DMS79 treated with DMSO at 0.1 percent for 48 hours (cell line): ENCODE data around the gene QKI.
"Not testable (repeated sequence)": the region's sequence is repeated elsewhere in the genome, so short reads cannot be mapped to it uniquely, and the experiment has no call there.

ENCODE experiments used
- DNase-seq: peaks from one replicate; lab custom pipeline; 2025; lab: John Stamatoyannopoulos, UW

Gene QKI

GRCh38 chr6:163439997-163440396 is 25.5 kb downstream of the QKI start:
- DNase-seq = no peak

GRCh38 chr6:163442336-163442735 is 27.8 kb downstream of the QKI start:
- DNase-seq = no peak

- DNase-seq = no peak
Observed at GRCh38 chr6:163444077-163444476, 29.6 kb downstream of the QKI start.

- no peak for DNase-seq
Observed at GRCh38 chr6:163446549-163446948, 32.0 kb downstream of the QKI start.

GRCh38 chr6:163449076-163449475 is 34.6 kb downstream of the QKI start:
- no peak for DNase-seq

GRCh38 chr6:163454425-163454824 is 39.9 kb downstream of the QKI start:
- no peak for DNase-seq

- DNase-seq = no peak
Observed at GRCh38 chr6:163455552-163455951, 41.0 kb downstream of the QKI start.

- no peak for DNase-seq
Observed at GRCh38 chr6:163457637-163458561, 43.4 kb downstream of the QKI start.

GRCh38 chr6:163459007-163459406 is 44.5 kb downstream of the QKI start:
- no peak for DNase-seq

GRCh38 chr6:163459536-163459935 is 45.0 kb downstream of the QKI start:
- no peak for DNase-seq

GRCh38 chr6:163460307-163460782 is 45.8 kb downstream of the QKI start:
- no peak for DNase-seq

GRCh38 chr6:163461696-163462095 is 47.2 kb downstream of the QKI start:
- DNase-seq = no peak

GRCh38 chr6:163463180-163463579 is 48.7 kb downstream of the QKI start:
- no peak for DNase-seq

- no peak for DNase-seq
Observed at GRCh38 chr6:163463795-163464194, 49.3 kb downstream of the QKI start.

- DNase-seq = no peak
Observed at GRCh38 chr6:163466839-163467390, 52.4 kb downstream of the QKI start.

GRCh38 chr6:163468738-163469137 is 54.2 kb downstream of the QKI start:
- no peak for DNase-seq

GRCh38 chr6:163469459-163469985 is 55.0 kb downstream of the QKI start:
- no peak for DNase-seq

- no peak for DNase-seq
Observed at GRCh38 chr6:163470611-163471010, 56.1 kb downstream of the QKI start.

GRCh38 chr6:163474581-163474980 is 60.1 kb downstream of the QKI start:
- no peak for DNase-seq

GRCh38 chr6:163476946-163477345 is 62.4 kb downstream of the QKI start:
- DNase-seq = not testable (repeated sequence)

- no peak for DNase-seq
Observed at GRCh38 chr6:163483107-163483506, 68.6 kb downstream of the QKI start.

- DNase-seq = no peak
Observed at GRCh38 chr6:163485388-163485851, 70.9 kb downstream of the QKI start.

GRCh38 chr6:163486821-163487220 is 72.3 kb downstream of the QKI start:
- DNase-seq = no peak
